Activated effector memory CD4-positive, alpha-beta T cell treated with Interleukin-2 at 50 U/mL for 16 hours (primary cell): ENCODE data around the gene CHMP3.
"Not testable (repeated sequence)": the region's sequence is repeated elsewhere in the genome, so short reads cannot be mapped to it uniquely, and the experiment has no call there.

Experiments used
- DNase-seq: peaks from one replicate; pipeline ENCODE4 v3.0.0-alpha.2; 2020

CHMP3 gene

GRCh38 chr2:86500325-86501083 is 62.7 kb downstream of the CHMP3 start:
- DNase-seq = no peak

GRCh38 chr2:86499326-86499725 is 63.9 kb downstream of the CHMP3 start:
- DNase-seq = no peak

- no peak for DNase-seq
These were observed 64.6 kb downstream of the CHMP3 start for GRCh38 chr2:86498468-86499260.

- DNase-seq = not testable (repeated sequence)
These were observed 66.9 kb downstream of the CHMP3 start for GRCh38 chr2:86496391-86496790.

- no peak for DNase-seq
These were observed 71.2 kb downstream of the CHMP3 start for GRCh38 chr2:86492048-86492453.

- no peak for DNase-seq
These were observed 72.2 kb downstream of the CHMP3 start for GRCh38 chr2:86491088-86491487.

- DNase-seq = no peak
These were observed 73.0 kb downstream of the CHMP3 start for GRCh38 chr2:86490245-86490644.

GRCh38 chr2:86489542-86489941 is 73.7 kb downstream of the CHMP3 start:
- no peak for DNase-seq

- no peak for DNase-seq
These were observed 74.5 kb downstream of the CHMP3 start for GRCh38 chr2:86488561-86489250.

GRCh38 chr2:86487062-86487461 is 76.2 kb downstream of the CHMP3 start:
- DNase-seq = no peak

- no peak for DNase-seq
These were observed 77.4 kb downstream of the CHMP3 start for GRCh38 chr2:86485802-86486201.

- no peak for DNase-seq
These were observed 78.1 kb downstream of the CHMP3 start for GRCh38 chr2:86485103-86485502.

- DNase-seq = no peak
These were observed 78.9 kb downstream of the CHMP3 start for GRCh38 chr2:86484385-86484784.

GRCh38 chr2:86482034-86482433 is 81.2 kb downstream of the CHMP3 start:
- DNase-seq = no peak

- DNase-seq = no peak
These were observed 83.1 kb downstream of the CHMP3 start for GRCh38 chr2:86480105-86480504.

- no peak for DNase-seq
These were observed 85.9 kb downstream of the CHMP3 start for GRCh38 chr2:86477349-86477748.

GRCh38 chr2:86476918-86477317 is 86.3 kb downstream of the CHMP3 start:
- DNase-seq = no peak

- no peak for DNase-seq
These were observed 87.2 kb downstream of the CHMP3 start for GRCh38 chr2:86476092-86476491.

GRCh38 chr2:86471637-86472036 is 91.6 kb downstream of the CHMP3 start:
- no peak for DNase-seq

- DNase-seq = no peak
These were observed 92.4 kb downstream of the CHMP3 start for GRCh38 chr2:86470890-86471289.

GRCh38 chr2:86468162-86469033 is 94.8 kb downstream of the CHMP3 start:
- DNase-seq = peak; percentile 28

GRCh38 chr2:86466306-86466705 is 96.9 kb downstream of the CHMP3 start:
- no peak for DNase-seq

- no peak for DNase-seq
These were observed 98.6 kb downstream of the CHMP3 start for GRCh38 chr2:86464652-86465051.
